HepG2 (cell line): ENCODE measurements around the gene MICALL2. TPM values are rescaled to one million over a fixed set of nuclear protein-coding genes. Genes with fewer than 3 reads are reported as not detected.

Experiments
- ATAC-seq: fragments of 200-7000 bp; cut with Tn5 transposase; 3 replicates; pipeline ENCODE4 v1.9.1; 2020; ENCODE audit warnings: mild to moderate bottlenecking, moderate library complexity
- BruUV-seq: library from RNA; stranded (reverse); fragments of 400-500 nt; replicated peaks from 2 replicates; lab custom pipeline; 2021; lab: Mats Ljungman, UMichigan
- CTCF ChIA-PET: fragments of 300-600 bp; formaldehyde crosslinking; extraction: SDS; loops from one replicate; lab custom pipeline; 2021; ENCODE audit warnings: low total read pairs, inconsistent platforms, low intra/inter-chr PET ratio; lab: Yijun Ruan, JAX
- POLR2A ChIA-PET: fragments of 350-600 bp; sonication (Branson Sonifier 250); formaldehyde crosslinking; loops from one replicate; lab custom pipeline; 2020; ENCODE audit warnings: antibody characterized with exemption, inconsistent platforms; lab: Yijun Ruan, JAX
- DNase-seq: peaks from one replicate; pipeline ENCODE4 v3.0.0-alpha.2; 2015; ENCODE audit warnings: low spot score
- FAIRE-seq: peaks from 3 replicates; lab custom pipeline; 2011; peaks lifted over from hg19 to GRCh38; lab: Jason Lieb, UNC
- H2AFZ ChIP-seq: one replicate; pipeline ENCODE4 v1.6.1; 2011; ENCODE audit warnings: low read length, inconsistent platforms
- H3K27ac ChIP-seq: fragments of 300-600 bp; 3 replicates; pipeline ENCODE4 v1.8.0; 2011; ENCODE audit warnings: mixed run types, mild to moderate bottlenecking, mixed read lengths, low read length, inconsistent platforms; ENCODE audit not compliant: insufficient read depth; ENCODE audit errors: extremely low read length
- H3K27me3 ChIP-seq, 2 experiments: fragments of 200-600 bp in 1 of 2; 2 replicates in 1 of 2; 3 replicates in 1 of 2; pipeline versions ENCODE4 v1.6.0 to v1.8.0; 2011; ENCODE audit warnings: low read length in 2 of 2, mild to moderate bottlenecking in 2 of 2, moderate library complexity in 2 of 2, inconsistent platforms in 1 of 2; ENCODE audit not compliant: insufficient read depth in 2 of 2, control insufficient read depth in 1 of 2
- H3K36me3 ChIP-seq, 2 experiments: fragments of 200-600 bp in 1 of 2; replicated peaks in 1 of 2; 2 replicates in 1 of 2; 3 replicates in 1 of 2; pipeline versions ENCODE4 v1.5.1 to v1.8.0; 2011; ENCODE audit warnings: low read length in 2 of 2, inconsistent platforms in 1 of 2; ENCODE audit not compliant: insufficient read depth in 2 of 2, control insufficient read depth in 1 of 2
- H3K4me1 ChIP-seq: 2 replicates; pipeline ENCODE4 v1.5.1; 2012; ENCODE audit warnings: low read length, inconsistent platforms; ENCODE audit not compliant: insufficient read depth
- H3K4me2 ChIP-seq: 2 replicates; pipeline ENCODE4 v1.6.0; 2011; ENCODE audit warnings: low read depth, low read length, inconsistent platforms
- H3K4me3 ChIP-seq, 3 experiments: fragments of 200-600 bp in 1 of 3; sonication (generic), shearing (Covaris generic) in 1 of 3; replicated peaks in 1 of 3; 2 replicates each; pipeline ENCODE4 v1.5.1; 2011 to 2016; ENCODE audit warnings: low read length in 3 of 3, inconsistent platforms in 2 of 3, low read depth in 2 of 3, mild to moderate bottlenecking in 2 of 3, control low read depth in 1 of 3, mixed read lengths in 1 of 3; ENCODE audit not compliant: insufficient read depth in 1 of 3
- H3K79me2 ChIP-seq: one replicate; pipeline ENCODE4 v1.6.1; 2011; ENCODE audit warnings: low read length, inconsistent platforms; ENCODE audit not compliant: insufficient read depth
- H3K9ac ChIP-seq: 2 replicates; pipeline ENCODE4 v1.6.0; 2011; ENCODE audit warnings: mild to moderate bottlenecking, low read depth, low read length, inconsistent platforms; ENCODE audit not compliant: insufficient read depth
- H3K9me3 ChIP-seq: 2 replicates; pipeline ENCODE4 v1.5.1; 2012; ENCODE audit warnings: mild to moderate bottlenecking, low read length
- H4K20me1 ChIP-seq: 2 replicates; pipeline ENCODE4 v1.6.0; 2011; ENCODE audit warnings: inconsistent platforms, mild to moderate bottlenecking, low read length, moderate library complexity; ENCODE audit not compliant: insufficient read depth
- ESRRA ChIP-seq: sonication (generic); formaldehyde crosslinking; IDR thresholded peaks from 2 replicates; pipeline ENCODE4 v1.5.1; 2020; ENCODE audit warnings: mild to moderate bottlenecking, low read depth, missing genetic modification reagents
- JUNB ChIP-seq: sonication (generic); formaldehyde crosslinking; IDR thresholded peaks from 2 replicates; pipeline ENCODE4 v1.8.0; 2022; ENCODE audit warnings: missing genetic modification reagents, mild to moderate bottlenecking, borderline replicate concordance
- MED8 ChIP-seq: sonication (generic); formaldehyde crosslinking; IDR thresholded peaks from 2 replicates; pipeline ENCODE4 v1.8.1; 2023; ENCODE audit warnings: mild to moderate bottlenecking, missing genetic modification reagents; ENCODE audit not compliant: insufficient replicate concordance
- RBAK ChIP-seq: sonication (generic); formaldehyde crosslinking; IDR thresholded peaks from 2 replicates; pipeline ENCODE4 v1.5.1; 2020; ENCODE audit warnings: mild to moderate bottlenecking, missing genetic modification reagents
- ZBTB10 ChIP-seq: sonication (generic); formaldehyde crosslinking; IDR thresholded peaks from 2 replicates; pipeline ENCODE4 v1.4.0; 2020; ENCODE audit warnings: missing genetic modification reagents, borderline replicate concordance
- ZKSCAN5 ChIP-seq: sonication (generic); formaldehyde crosslinking; IDR thresholded peaks from 2 replicates; pipeline ENCODE4 v1.5.1; 2020; ENCODE audit warnings: mild to moderate bottlenecking, missing genetic modification reagents
- WGBS: methylation state at CpG from one replicate; pipeline ENCODE4 v1.1.6; 2017; ENCODE audit warnings: low lambda C conversion rate; 5-methylcytosine and 5-hydroxymethylcytosine counted together
- in situ Hi-C: cut with HindIII; loops from 2 replicates; pipeline ENCODE4 v1.10.0; 2017; ENCODE audit warnings: low pct_unique_long_range_greater_than_20kb; ENCODE audit not compliant: extremely low pct_ligation_motif_present
- intact Hi-C: fragments of 100-400 bp; cut with micrococcal nuclease; formaldehyde crosslinking; loops from one replicate; pipeline ENCODE4 v1.10.0; 2022; ENCODE audit not compliant: unreplicated experiment
- polyA plus RNA-seq, 8 experiments: library from polyadenylated mRNA; depleted of rRNA in 3 of 8; stranded (reverse) in 7 of 8; unstranded in 1 of 8; fragments of >200 nt; fragmentation: Illumina TruSeq in 4 of 8; extraction: Trizol in 4 of 8; gene quantifications; 2 replicates each; pipeline versions ENCODE4 v1.2.1 to v1.2.3, GENCODE V29; 2011 to 2016; ENCODE audit warnings: low read depth in 4 of 8, missing spikeins in 1 of 8, mixed read lengths in 1 of 8; ENCODE audit not compliant: insufficient read depth in 1 of 8
- total RNA-seq, 5 experiments: library from RNA; depleted of rRNA; stranded (reverse); fragments of >200 nt; fragmentation: Illumina TruSeq; extraction: Trizol; gene quantifications; 2 replicates each; pipeline ENCODE4 v1.2.3, GENCODE V29; 2016; ENCODE audit warnings: low read depth in 1 of 5

The MICALL2 gene
- total and polyA plus RNA-seq, 2 of the 13 experiments (the other 11 are each of a cell fraction or from before 2014, with no cell fraction given): 5.8 to 12.4 TPM

GRCh38 chr7:1392556-1392955 lies 66.7 kb downstream of the MICALL2 start:
- H4K20me1 ChIP-seq: no peaks in the 10 kb centered on the region
- no peaks in the 10 kb centered on the region for H3K36me3 ChIP-seq
- no peaks in the 10 kb centered on the region for H3K9me3 ChIP-seq
- peaks cover 15 to 75% of the 10 kb centered on the region in 2 experiments; a peak in 4 of 5 replicates for H3K27me3 ChIP-seq
- FAIRE-seq (no peak), ATAC-seq (no peak), DNase-seq (no peak)
- H3K4me1 ChIP-seq: peaks cover 3% of the 10 kb centered on the region; the same call in 1 of the 2 replicates
- H3K9ac ChIP-seq: no peak overlapping the region
- intact Hi-C loops (no loop called here), in situ Hi-C loops (loop anchor here (10.0 kb wide), 1 partner anchor 168 kb away; no protein-coding TSS in a partner anchor)
- POLR2A ChIA-PET: no interaction called here
- TF ChIP-seq ZBTB10 (CRISPR knock-in tag): no peak
- no peak for TF ChIP-seq MED8 (CRISPR knock-in tag)
- TF ChIP-seq JUNB (CRISPR knock-in tag): no peak
- no peak for TF ChIP-seq ZKSCAN5
- CTCF ChIA-PET: no interaction called here
- no peaks in the 10 kb centered on the region for H3K79me2 ChIP-seq
- WGBS: 40% methylated on average over 3 of the region's 4 CpGs
- no peak overlapping the region for H3K27ac ChIP-seq
- no peak overlapping the region for H3K4me3 ChIP-seq
- H2AFZ ChIP-seq: no peak overlapping the region
- no TSS peak for BruUV-seq
- H3K4me2 ChIP-seq: no peak overlapping the region

GRCh38 chr7:1391449-1391848 lies 67.8 kb downstream of the MICALL2 start:
- CTCF ChIA-PET: no interaction called here
- H3K79me2 ChIP-seq: no peaks in the 10 kb centered on the region
- H4K20me1 ChIP-seq: no peaks in the 10 kb centered on the region
- 31% methylated on average over 3 of the region's 4 CpGs for WGBS
- H3K36me3 ChIP-seq: no peaks in the 10 kb centered on the region
- BruUV-seq: no TSS peak
- H3K4me1 ChIP-seq: no peaks in the 10 kb centered on the region
- in situ Hi-C loops: loop anchor here (10.0 kb wide), 1 partner anchor 167 kb away; no protein-coding TSS in a partner anchor
- no peaks in the 10 kb centered on the region for H3K9me3 ChIP-seq
- TF ChIP-seq ESRRA (no peak), RBAK (CRISPR knock-in tag) (peak; percentile 87)
- intact Hi-C loops: no loop called here
- no peak overlapping the region for H3K4me2 ChIP-seq
- H3K9ac ChIP-seq: no peak overlapping the region
- peaks cover 15 to 81% of the 10 kb centered on the region in 2 experiments; a peak in 4 of 5 replicates for H3K27me3 ChIP-seq
- ATAC-seq: no peak
- FAIRE-seq: no peak
- no peak overlapping the region for H2AFZ ChIP-seq
- H3K27ac ChIP-seq: no peak overlapping the region
- POLR2A ChIA-PET: no interaction called here
- no peak for DNase-seq
- H3K4me3 ChIP-seq: no peak overlapping the region
